HepG2 (cell line): ENCODE data around the gene ARHGDIA. TPM values are rescaled to one million over a fixed set of nuclear protein-coding genes. Genes with fewer than 3 reads are reported as not detected.
A peak's percentile ranks its signal among the peaks of the same experiment; 100 is the strongest.

Experiments
- ATF1 ChIP-seq: IDR thresholded peaks from 2 replicates; pipeline ENCODE4 v1.6.1; 2016; ENCODE audit warnings: mild to moderate bottlenecking, control low read depth
- ELF1 ChIP-seq: sonication (generic); formaldehyde crosslinking; IDR thresholded peaks from 2 replicates; pipeline ENCODE4 v1.4.0; 2020; ENCODE audit warnings: missing genetic modification reagents
- GLMP ChIP-seq: sonication (generic); formaldehyde crosslinking; IDR thresholded peaks from 2 replicates; pipeline ENCODE4 v1.9.0; 2021; ENCODE audit warnings: missing genetic modification reagents, mild to moderate bottlenecking, borderline replicate concordance
- MEIS1 ChIP-seq: sonication (generic); formaldehyde crosslinking; IDR thresholded peaks from 2 replicates; pipeline ENCODE4 v1.9.0; 2021; ENCODE audit warnings: mild to moderate bottlenecking, missing genetic modification reagents, moderate library complexity, borderline replicate concordance
- NCOA1 ChIP-seq: sonication (generic); formaldehyde crosslinking; IDR thresholded peaks from 2 replicates; pipeline ENCODE4 v1.9.0; 2021; ENCODE audit warnings: missing genetic modification reagents
- NFKB2 ChIP-seq: sonication (generic); formaldehyde crosslinking; IDR thresholded peaks from 2 replicates; pipeline ENCODE4 v1.4.0; 2020; ENCODE audit warnings: missing genetic modification reagents, borderline replicate concordance
- TGIF2 ChIP-seq: IDR thresholded peaks from 2 replicates; pipeline ENCODE4 v1.6.1; 2016; ENCODE audit warnings: control low read depth, missing compliant biosample characterization
- ZFP41 ChIP-seq: sonication (generic); formaldehyde crosslinking; IDR thresholded peaks from 2 replicates; pipeline ENCODE4 v1.4.0; 2020; ENCODE audit warnings: mild to moderate bottlenecking, missing genetic modification reagents, borderline replicate concordance
- ZNF230 ChIP-seq: sonication (generic); formaldehyde crosslinking; IDR thresholded peaks from 2 replicates; pipeline ENCODE4 v1.4.0; 2020; ENCODE audit warnings: mild to moderate bottlenecking, missing genetic modification reagents
- ZNF235 ChIP-seq: sonication (generic); formaldehyde crosslinking; IDR thresholded peaks from 2 replicates; pipeline ENCODE4 v1.8.1; 2023; ENCODE audit warnings: mild to moderate bottlenecking, missing genetic modification reagents, borderline replicate concordance
- ZNF512B ChIP-seq: sonication (generic); formaldehyde crosslinking; IDR thresholded peaks from 2 replicates; pipeline ENCODE4 v1.5.1; 2020; ENCODE audit warnings: missing genetic modification reagents, mild to moderate bottlenecking, borderline replicate concordance
- ZNF75D ChIP-seq: sonication (generic); formaldehyde crosslinking; IDR thresholded peaks from 2 replicates; pipeline ENCODE4 v1.8.1; 2023; ENCODE audit warnings: missing genetic modification reagents, mild to moderate bottlenecking, borderline replicate concordance
- polyA plus RNA-seq, 8 experiments: library from polyadenylated mRNA; depleted of rRNA in 3 of 8; stranded (reverse) in 7 of 8; unstranded in 1 of 8; fragments of >200 nt; fragmentation: Illumina TruSeq in 4 of 8; extraction: Trizol in 4 of 8; gene quantifications; 2 replicates each; pipeline versions ENCODE4 v1.2.1 to v1.2.3, GENCODE V29; 2011 to 2016; ENCODE audit warnings: low read depth in 4 of 8, missing spikeins in 1 of 8, mixed read lengths in 1 of 8; ENCODE audit not compliant: insufficient read depth in 1 of 8
- total RNA-seq, 5 experiments: library from RNA; depleted of rRNA; stranded (reverse); fragments of >200 nt; fragmentation: Illumina TruSeq; extraction: Trizol; gene quantifications; 2 replicates each; pipeline ENCODE4 v1.2.3, GENCODE V29; 2016; ENCODE audit warnings: low read depth in 1 of 5
- TF ChIP-seq, protein P1 (sequence below): sonication (generic); formaldehyde crosslinking; conservative IDR thresholded peaks from 2 replicates; pipeline ENCODE4 v1.8.1; 2023; ENCODE audit warnings: missing genetic modification reagents
- TF ChIP-seq, protein P2 (sequence below): sonication (generic); formaldehyde crosslinking; IDR thresholded peaks from 2 replicates; pipeline ENCODE4 v1.4.0; 2020; ENCODE audit warnings: missing genetic modification reagents
- TF ChIP-seq, protein P3 (sequence below): sonication (generic); formaldehyde crosslinking; IDR thresholded peaks from 2 replicates; pipeline ENCODE4 v1.4.0; 2020; ENCODE audit warnings: missing genetic modification reagents
- TF ChIP-seq, protein P4 (sequence below): sonication (generic); formaldehyde crosslinking; IDR thresholded peaks from 2 replicates; pipeline ENCODE4 v1.5.1; 2020; ENCODE audit warnings: mild to moderate bottlenecking, missing genetic modification reagents

ARHGDIA gene
- total and polyA plus RNA-seq, 2 of the 13 experiments (the other 11 are each of a cell fraction or from before 2014, with no cell fraction given), result 40.0 to 64.0 TPM

GRCh38 chr17:81867991-81868673, 3.0 kb downstream of the ARHGDIA start (continued):
- TF ChIP-seq, protein P1, sequence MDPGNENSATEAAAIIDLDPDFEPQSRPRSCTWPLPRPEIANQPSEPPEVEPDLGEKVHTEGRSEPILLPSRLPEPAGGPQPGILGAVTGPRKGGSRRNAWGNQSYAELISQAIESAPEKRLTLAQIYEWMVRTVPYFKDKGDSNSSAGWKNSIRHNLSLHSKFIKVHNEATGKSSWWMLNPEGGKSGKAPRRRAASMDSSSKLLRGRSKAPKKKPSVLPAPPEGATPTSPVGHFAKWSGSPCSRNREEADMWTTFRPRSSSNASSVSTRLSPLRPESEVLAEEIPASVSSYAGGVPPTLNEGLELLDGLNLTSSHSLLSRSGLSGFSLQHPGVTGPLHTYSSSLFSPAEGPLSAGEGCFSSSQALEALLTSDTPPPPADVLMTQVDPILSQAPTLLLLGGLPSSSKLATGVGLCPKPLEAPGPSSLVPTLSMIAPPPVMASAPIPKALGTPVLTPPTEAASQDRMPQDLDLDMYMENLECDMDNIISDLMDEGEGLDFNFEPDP, result no peak
- TF ChIP-seq ZNF230 (CRISPR knock-in tag) (no peak; the same call in 1 of the 2 replicates), ZNF75D (no peak), ZNF512B (no peak), GLMP (CRISPR knock-in tag) (no peak), ATF1 (no peak), TGIF2 (CRISPR knock-in tag) (no peak; the same call in 1 of the 2 replicates), NFKB2 (no peak; the same call in 1 of the 2 replicates), ZNF235 (CRISPR knock-in tag) (no peak), NCOA1 (CRISPR knock-in tag) (no peak), ZFP41 (CRISPR knock-in tag) (no peak), ELF1 (no peak), MEIS1 (CRISPR knock-in tag) (no peak; the same call in 1 of the 2 replicates)
- TF ChIP-seq, protein P2, sequence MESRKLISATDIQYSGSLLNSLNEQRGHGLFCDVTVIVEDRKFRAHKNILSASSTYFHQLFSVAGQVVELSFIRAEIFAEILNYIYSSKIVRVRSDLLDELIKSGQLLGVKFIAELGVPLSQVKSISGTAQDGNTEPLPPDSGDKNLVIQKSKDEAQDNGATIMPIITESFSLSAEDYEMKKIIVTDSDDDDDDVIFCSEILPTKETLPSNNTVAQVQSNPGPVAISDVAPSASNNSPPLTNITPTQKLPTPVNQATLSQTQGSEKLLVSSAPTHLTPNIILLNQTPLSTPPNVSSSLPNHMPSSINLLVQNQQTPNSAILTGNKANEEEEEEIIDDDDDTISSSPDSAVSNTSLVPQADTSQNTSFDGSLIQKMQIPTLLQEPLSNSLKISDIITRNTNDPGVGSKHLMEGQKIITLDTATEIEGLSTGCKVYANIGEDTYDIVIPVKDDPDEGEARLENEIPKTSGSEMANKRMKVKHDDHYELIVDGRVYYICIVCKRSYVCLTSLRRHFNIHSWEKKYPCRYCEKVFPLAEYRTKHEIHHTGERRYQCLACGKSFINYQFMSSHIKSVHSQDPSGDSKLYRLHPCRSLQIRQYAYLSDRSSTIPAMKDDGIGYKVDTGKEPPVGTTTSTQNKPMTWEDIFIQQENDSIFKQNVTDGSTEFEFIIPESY (CRISPR knock-in tag), result 0 out of 2 replicates have a peak, but pooled peaks have one; percentile 43
- TF ChIP-seq, protein P3, sequence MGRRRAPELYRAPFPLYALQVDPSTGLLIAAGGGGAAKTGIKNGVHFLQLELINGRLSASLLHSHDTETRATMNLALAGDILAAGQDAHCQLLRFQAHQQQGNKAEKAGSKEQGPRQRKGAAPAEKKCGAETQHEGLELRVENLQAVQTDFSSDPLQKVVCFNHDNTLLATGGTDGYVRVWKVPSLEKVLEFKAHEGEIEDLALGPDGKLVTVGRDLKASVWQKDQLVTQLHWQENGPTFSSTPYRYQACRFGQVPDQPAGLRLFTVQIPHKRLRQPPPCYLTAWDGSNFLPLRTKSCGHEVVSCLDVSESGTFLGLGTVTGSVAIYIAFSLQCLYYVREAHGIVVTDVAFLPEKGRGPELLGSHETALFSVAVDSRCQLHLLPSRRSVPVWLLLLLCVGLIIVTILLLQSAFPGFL (CRISPR knock-in tag), result no peak
- TF ChIP-seq, protein P4, sequence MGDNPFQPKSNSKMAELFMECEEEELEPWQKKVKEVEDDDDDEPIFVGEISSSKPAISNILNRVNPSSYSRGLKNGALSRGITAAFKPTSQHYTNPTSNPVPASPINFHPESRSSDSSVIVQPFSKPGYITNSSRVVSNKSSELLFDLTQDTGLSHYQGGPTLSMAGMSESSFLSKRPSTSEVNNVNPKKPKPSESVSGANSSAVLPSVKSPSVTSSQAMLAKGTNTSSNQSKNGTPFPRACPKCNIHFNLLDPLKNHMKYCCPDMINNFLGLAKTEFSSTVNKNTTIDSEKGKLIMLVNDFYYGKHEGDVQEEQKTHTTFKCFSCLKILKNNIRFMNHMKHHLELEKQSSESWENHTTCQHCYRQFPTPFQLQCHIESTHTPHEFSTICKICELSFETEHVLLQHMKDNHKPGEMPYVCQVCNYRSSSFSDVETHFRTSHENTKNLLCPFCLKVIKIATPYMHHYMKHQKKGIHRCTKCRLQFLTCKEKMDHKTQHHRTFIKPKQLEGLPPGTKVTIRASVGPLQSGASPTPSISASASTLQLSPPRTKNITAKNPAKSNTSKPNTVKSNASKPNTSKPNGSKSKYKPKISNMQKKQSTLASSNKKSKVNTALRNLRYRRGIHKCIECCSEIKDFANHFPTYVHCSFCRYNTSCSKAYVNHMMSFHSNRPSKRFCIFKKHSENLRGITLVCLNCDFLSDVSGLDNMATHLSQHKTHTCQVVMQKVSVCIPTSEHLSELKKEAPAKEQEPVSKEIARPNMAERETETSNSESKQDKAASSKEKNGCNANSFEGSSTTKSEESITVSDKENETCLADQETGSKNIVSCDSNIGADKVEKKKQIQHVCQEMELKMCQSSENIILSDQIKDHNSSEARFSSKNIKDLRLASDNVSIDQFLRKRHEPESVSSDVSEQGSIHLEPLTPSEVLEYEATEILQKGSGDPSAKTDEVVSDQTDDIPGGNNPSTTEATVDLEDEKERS, result no peak
